HG02852 (cell line): ENCODE results near the gene CHST8.
"Not testable (repeated sequence)": the region's sequence is repeated elsewhere in the genome, so short reads cannot be mapped to it uniquely, and the experiment has no call there.

ENCODE experiments used
- ATAC-seq: cut with Tn5 transposase; IDR thresholded peaks from one replicate; pipeline ENCODE4 v1.9.1; 2021; ENCODE audit warnings: mild to moderate bottlenecking, moderate library complexity; ENCODE audit not compliant: unreplicated experiment

Gene CHST8

DNA sequence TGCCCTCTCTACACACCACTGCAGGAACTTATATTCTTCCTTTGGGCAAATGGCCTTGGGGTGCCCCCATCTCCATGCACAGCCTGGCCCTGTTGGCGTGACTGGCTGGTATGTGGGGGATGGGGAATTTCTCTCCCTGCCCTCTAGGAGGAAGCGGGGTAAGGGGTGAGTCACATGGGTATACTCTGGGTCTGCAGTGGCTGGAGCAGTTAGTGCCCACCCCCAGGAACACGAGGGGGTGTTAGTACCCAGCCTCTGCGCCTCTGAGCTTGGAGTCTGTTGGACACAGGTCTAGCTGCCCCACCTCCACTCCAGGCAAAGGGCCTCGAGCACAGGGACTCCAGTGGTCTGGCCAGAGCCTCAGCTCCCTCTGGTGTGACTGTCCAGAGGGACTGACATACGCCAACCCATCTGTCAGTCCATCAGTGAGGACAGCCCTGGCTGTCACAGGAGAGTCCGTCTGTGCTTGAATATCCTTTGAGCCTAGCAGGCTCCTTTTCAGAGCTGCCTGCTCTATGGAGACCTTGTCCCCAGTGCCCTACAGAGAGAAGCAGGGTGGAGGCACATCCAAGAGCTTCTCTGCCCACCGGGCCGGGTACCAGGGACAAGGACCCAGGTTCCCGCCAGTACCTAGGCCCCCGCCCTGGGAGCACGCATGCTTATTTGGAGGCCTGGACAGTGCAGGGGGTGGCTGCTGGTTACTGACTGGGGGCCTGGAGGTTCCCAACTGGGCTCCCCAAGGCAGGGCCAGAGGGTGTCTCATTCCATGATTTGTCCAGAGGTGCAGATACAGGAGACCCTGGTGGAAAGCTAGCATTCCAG lies 66.6 kb downstream of the CHST8 start:
- ATAC-seq, result no peak

DNA sequence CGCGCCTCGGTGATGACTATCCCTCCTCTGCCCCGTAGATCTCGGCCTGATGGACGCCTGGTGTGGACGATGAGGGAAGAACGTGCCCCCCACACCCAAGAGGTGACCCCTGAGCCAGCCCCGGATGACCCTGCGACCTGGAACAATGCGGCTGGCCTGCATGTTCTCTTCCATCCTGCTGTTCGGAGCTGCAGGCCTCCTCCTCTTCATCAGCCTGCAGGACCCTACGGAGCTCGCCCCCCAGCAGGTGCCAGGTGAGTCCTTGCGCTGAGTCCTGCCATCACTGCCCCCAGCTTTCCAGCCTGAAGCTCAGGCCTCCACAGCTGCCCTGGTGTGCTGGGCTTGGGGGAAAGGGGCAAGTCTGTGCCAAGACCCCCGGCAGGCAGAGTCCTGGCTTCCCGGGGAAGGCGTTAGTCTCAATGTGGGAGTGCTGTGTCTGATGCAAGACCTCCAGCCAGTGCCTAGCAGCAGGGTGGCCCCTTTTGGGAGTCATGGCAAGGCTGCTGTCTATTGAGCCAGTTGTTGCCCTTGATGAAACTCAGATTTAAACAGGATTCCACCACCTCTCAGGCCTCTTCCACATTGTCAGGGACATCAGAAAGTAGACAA lies 67.5 kb downstream of the CHST8 start:
- no peak for ATAC-seq

DNA sequence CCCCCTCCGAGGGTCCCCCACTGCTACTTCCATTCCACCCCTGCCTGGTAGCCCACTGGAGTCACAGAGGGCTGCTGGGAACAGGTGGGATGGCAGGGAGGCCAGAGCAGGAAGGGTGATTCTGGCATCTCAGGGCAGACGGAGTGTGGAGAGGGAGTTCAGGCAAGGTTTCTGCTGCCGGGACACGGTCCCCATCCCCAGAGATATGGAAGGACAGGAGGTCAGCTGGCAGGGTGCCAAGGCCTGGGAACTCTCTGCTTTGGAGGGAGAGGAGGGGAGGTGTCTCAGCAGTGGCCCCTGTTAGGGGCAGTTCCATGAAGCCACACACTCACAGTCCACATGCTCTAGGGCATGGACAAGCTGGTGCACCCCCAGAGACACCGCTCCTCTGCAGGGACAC lies 68.1 kb downstream of the CHST8 start:
- no peak for ATAC-seq

DNA sequence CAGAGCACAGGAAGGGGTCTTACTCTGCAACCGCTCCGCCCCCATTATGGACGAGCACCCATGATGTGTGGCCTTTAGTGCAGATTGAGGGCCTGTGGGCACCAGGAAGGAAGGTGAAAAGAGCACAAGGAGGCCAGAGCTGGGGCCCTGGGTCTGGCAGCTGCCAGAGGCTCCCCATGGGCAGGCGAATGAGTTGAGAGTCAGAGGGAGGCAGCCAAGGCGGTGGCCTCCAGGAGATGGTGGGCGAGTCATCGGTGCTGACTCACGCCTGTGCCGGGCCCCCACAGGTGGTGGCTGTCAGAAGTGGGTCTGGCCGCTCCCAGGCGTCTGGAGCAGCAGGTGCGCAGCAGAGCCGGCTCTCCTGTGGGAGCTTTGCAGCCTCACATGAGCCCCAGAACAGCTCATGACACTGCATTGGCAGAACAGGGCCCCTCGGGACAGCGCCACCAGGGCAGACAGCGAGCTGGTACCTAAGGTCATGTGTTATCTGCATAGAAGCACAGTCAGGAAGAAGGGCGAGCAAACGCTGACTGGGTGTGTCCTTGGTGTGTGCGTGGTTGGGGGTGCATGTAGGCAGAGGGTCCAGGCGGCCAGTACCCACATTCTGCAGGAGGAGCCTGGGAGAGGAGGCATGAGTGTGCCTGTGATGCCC lies 68.8 kb downstream of the CHST8 start:
- no peak for ATAC-seq

DNA sequence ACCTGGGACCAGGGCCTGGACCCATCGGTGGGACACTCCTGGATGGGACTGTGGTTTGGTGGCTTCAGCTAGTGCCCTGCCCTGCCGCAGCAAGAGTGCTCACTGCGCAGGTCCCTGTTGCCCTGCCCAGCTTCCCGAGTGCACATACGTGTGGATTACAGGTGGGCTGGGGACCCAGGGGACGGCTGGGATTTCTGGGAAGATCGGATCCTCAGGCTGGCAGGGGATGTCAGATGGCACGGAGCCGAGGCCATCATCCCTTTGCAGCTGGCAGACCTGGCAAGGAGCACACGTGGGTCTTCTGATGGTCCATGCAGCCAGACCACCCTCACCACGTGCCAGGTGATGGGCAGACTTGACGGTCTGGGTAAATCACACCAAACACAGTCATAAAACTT lies 69.3 kb downstream of the CHST8 start:
- no peak for ATAC-seq

DNA sequence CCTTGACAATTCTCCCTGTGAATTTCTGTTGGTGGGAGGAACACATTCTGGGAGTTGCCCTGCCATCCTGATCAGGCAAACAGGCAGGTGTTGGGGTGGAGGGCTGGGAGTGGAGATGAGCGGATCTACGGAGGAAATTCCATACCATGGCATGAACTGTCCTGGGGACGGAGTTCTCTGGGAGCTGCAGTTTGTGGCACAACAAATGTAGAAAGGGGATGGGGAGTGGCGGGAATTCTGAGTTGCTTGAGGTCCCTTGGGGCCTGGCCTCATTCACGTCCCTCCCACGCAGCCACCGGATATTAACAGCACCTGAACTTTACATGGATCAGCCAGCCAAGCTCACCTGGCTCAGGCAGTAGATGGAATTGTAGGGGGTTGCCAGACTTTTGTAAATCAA lies 70.0 kb downstream of the CHST8 start:
- ATAC-seq, result no peak

DNA sequence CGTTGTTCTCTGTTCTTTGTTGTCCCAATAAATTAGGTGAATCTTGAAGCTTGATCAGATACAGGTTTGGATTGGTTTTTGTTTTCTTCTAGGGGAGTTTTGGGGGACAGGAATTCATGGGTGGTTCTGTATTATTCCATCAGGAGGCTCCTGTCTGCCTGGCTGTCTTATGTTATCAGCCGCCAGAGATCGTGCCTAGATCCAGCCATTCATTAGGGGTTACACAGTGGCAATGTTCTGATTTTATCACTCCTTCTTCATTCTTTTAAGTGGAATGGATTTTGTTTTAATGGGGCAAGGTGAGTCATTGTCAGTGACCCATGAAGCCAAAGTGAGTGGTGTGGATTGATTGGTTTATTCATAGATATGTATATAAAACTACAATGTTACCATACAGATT lies 71.9 kb downstream of the CHST8 start:
- ATAC-seq, result no peak

DNA sequence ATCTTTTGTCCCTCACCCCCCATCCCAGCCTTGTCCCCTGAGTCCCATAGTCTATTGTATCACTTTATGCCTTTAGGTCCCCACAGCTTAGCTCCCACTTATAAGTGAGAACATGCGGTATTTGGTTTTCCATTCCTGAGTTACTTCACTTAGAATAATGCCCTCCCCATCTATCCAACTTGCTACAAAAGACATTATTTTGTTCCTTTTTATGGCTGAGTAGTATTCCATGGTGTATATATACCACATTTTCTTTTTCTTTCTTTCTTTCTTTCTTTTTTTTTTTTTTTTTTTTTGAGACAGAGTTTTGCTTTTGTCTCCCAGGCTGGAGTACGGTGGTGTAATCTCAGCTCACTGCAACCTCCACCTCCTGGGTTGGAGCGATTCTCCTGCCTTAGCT lies 73.8 kb downstream of the CHST8 start:
- not testable (repeated sequence) for ATAC-seq

DNA sequence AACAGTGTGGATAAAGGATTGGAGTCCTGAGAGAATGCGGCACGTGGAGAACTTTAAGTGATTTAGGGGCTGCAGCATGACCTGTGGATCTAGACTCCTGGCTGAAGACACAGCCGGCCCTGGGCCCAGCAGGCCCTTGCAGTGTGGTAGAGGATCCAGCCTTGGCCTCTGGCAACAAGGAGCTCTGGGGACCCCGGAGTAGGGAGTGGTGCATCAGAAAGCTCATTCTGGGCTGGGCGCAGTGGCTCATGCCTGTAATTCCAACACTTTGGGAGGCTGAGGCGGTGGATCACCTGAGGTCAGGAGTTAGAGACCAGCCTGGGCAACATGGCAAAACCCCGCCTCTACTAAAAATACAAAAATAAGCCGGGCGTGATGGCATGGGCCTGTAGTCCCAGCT lies 76.0 kb downstream of the CHST8 start:
- ATAC-seq, result no peak

DNA sequence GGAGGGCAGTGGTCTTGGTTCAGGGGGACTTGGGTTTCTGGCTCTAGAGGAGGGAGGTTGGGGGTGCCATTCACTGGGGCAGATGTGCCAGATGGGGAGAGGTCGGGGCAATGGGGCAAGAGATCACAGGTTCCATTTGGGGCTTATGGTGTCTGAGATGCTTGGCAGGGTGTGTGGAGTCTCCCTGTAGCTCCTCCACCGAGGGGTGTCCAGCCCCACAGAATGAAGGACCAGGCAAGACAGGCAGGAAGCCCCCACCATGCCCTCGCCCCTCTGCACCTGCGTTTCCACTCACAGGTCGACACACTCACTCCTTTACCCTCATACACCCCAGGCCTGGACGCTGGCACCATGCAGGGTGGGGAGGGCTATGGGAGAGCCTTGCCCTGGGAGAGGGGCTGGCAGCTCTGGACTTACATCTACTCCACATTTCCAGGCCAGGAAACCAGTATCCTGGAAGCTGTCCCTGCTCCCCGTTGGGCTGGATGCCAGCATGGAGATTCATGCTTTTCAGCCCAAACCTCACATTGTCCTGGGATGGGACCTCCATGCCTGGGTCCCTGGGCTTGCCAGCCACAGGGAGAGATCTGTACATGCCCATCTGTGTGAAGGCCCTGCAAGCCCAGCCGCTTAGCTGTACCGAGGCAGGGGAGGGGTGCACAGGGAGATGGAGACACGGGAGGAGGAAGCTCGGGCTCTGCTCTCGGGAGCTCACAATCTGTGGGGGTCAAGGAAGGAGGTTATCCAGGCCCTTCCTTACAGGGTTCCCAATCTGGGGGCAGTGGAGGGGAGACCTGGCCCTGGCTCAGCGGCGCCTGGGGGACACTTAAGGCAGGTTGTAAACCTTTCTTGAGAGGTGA lies 77.1 kb downstream of the CHST8 start:
- no peak for ATAC-seq

DNA sequence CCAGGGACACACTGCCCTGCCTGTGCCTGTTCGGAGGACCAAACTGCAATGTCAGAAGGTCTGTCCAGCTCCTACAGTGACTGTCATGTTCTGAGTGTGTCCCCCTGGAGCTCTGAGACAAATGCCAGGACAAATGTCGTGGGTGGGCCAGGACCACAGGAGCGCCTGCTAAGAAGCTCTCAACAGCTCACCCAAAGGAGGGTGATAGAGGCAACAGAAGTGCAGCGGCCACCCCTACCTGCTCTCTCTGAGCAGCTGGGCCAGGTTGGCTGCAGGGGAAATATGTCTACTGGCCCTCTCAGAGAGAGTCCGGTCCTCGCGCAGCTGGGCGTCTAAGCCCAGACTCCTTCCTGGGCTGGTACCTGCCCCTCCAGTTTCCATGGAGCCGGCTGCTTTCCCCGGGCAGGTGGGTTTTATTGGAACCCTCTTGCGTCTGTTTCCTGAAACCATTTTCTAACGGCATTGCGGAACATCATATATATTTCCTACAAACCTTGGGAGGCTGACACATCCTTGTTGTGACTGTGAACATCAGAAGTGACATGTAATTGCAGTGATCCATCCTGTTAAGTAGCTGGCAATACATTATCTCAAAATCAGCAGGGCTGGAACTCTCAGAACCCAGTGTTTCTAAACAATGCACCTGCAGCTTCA lies 78.1 kb downstream of the CHST8 start:
- no peak for ATAC-seq

DNA sequence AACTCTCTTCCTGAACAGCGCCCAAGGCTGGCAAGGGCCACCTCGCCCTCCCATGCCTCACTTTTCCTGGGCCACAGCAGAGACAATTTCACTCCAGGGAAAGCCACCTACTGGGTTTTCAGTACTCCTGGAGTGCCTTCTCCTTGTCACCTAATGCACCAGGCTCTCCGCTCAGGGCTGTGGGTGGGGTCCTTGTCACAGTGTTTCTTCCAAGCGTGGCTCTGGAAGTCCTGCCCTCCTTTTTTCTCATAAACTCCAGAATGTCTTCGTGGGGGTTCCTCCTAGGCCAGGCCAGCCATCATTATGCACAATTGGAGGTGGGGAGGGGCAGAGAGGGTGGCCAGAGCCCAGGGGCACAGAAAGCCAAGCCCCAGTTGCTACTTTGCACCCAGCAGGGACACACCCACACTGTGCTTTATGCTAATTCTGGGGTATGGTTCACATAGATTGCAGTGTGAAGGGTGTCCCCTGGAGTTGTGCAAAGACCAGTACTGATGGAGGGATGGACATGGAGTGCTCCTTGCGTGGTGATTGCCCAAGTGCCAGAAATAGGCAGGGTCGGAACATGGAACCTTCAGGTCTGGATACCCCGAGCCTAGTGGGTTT lies 78.8 kb downstream of the CHST8 start:
- ATAC-seq, result no peak

DNA sequence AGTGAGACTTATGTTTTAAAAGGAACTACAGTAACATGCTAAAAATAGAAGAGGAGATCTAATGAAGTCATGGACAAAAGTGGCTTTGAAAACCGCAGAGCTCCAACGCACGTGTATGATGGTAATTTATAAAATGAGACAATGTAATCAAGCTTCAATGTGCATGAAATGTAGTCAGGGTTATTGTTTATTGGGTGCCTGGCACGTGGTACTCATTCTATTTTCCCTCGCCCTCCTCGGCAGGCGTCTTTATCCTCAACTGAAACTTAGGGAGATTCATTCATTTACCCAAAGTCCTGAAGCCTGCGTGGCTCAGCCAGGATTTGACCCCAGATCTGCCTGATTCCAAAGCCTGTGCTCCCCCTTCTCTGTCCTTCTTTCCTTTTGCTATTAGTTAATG lies 79.8 kb downstream of the CHST8 start:
- no peak for ATAC-seq

DNA sequence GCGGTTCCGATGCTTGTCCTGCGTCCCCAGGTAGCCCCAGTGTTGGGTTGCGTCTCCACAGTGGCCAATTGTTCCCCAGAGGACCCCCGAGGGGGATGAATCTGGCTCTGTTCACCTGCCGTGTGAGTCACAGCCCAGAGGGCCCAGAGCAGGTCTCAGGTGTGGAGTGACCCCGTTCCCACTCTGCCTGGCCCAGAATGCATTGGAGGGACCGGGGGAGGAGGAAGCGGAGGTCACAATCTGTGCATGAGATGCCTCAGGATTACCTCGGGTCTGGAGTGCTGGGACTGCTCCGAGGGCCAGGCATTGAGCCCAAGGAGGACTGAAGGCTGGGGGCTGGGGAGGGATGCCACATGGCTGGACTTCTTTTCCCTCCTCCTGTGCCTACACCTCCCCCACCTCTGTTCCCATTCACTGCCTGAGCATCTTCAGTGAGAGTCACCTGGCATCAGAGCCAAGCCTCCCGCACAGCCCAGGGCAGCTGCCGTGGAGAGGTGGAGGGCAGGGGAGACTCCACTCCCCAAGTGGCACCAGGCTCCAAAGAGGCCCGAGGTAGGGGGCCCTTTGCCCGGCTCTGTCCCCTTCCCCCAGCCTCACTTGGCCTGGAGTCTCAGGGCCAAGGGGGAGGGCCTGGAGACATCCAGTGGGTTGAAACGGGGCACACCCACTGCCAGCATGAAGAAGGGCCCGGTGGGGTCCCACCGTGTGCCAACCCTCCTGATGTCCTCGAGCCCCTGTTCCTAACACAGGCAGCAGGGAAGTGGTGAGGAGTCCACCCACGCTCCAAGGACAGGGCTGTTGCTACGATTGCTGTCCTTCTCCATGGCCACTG lies 81.1 kb downstream of the CHST8 start:
- no peak for ATAC-seq

DNA sequence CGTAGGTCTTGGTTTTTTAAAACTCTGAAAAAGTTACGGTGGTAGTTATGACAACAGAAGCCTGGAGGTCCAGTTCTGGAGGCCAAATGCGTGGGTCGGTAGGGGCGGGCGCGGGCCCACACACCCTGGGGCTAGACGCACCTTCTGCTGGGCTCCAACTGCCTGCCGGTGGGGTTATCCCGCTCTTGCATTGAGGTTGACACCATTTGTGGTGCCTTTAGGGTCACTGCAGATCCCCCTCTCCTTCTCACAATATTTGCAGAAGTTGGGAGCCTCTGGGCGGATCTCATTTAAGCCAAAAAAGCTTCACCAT lies 81.6 kb downstream of the CHST8 start:
- no peak for ATAC-seq

DNA sequence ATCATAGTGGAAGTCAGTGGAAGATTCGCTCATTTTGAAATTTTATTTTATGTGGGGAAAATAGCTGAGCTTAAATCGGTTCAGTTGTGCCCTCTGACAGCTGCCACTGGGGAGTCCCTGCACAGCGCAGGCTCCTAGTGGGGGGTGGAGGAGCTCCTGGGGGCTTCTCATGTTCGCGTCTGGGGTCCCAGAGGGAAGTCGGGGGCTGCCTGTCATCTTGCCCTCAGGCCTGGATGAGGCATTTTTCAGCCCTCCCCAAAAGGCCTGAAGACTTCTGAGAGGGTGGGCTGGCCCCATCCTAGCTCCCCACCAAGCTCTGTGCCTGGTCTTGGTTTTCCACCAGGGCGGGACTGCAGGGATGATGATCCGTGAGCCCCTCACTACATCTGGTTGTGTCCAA lies 82.1 kb downstream of the CHST8 start:
- ATAC-seq, result no peak

DNA sequence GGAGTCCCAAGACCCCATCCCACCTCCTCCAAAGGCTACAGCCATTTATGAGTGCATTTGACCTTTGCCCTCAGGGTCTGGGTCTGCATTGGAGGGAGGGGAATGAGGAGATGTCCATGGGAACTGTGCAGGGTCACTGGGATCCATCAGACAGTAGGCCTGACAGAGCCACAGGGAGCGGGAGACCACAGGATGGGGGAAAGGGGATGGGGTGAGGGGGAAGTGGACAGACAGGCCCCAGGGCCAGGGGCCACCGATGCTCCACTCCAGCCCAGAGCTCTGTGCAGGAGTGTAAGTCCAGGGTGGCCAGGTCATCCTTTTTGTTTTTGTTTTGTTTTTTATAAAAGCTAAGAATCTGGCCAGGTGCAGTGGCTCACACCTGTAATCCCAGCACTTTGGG lies 82.5 kb downstream of the CHST8 start:
- ATAC-seq, result no peak

DNA sequence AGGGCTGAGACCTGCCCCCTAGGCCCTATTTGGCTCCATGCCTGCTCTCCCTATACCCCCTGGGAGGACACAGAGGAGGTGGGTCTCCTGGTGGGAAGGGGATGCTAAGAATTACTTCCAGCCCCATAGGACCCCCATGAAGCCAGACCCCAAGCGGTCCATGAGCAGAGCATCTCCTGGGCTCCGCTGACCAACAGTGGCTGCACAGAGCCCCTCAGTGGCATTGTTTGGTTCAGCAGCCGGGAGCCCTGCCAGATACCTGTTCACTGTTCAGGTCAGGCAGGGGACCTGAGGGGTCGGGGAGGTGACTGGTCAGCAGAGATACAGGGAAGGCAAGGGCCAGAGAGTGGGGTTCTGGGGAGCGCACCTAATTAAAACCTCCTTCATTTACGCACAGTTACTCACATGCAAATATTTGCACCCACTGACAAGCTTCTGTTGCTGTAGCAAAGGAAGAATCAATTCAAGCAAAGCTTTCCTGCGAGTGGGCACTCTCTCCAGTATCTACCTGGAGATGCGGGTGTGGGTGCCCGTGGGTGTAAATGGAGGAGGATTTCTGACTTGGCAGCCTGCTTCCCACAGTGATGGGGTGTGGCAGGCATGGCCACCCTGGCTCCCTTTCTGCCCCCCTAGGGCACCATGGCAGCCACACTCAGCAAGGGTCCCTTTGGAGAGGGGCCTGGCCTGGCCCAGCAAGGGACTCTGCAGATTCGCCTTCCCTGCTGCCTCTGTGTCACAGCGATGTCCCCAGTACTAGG lies 83.5 kb downstream of the CHST8 start:
- no peak for ATAC-seq

DNA sequence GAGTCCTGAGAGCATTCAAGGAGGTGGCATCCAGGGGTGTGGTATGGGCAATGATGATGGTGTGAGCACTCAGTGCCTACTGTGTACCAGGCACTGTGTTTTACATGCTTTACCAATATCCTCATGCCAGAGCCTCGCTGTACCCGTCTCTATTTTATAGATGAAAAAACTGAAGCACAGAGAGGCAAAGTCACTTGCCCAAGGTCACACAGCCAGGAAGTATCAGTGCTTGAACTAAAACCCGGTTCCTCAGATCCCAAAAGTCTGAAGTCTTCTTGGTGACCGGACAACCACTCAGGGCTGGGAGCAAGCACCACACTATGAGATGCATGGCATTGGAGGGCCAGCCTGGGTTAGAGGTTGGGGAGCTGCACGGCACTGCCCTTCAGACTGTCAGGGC lies 84.1 kb downstream of the CHST8 start:
- ATAC-seq, result no peak
